HG03354 (cell line): ENCODE data around the gene TMEM150B.

Source experiments
- ATAC-seq: cut with Tn5 transposase; IDR thresholded peaks from one replicate; pipeline ENCODE4 v1.9.1; 2021; ENCODE audit warnings: mild to moderate bottlenecking; ENCODE audit not compliant: unreplicated experiment, poor library complexity, severe bottlenecking

TMEM150B gene, protein sequence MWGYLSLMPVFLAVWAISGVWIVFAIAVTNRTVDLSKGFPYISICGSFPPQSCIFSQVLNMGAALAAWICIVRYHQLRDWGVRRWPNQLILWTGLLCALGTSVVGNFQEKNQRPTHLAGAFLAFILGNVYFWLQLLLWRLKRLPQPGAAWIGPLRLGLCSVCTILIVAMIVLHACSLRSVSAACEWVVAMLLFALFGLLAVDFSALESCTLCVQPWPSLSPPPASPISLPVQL

GRCh38 chr19:55325172-55325571 lies at the start of gene TMEM150B:
TSS of gene TMEM150B (minus strand) at chr19:55325341. CDS start at chr19:55321036, 4,305 bp downstream.
- ATAC-seq = no peak

DNA sequence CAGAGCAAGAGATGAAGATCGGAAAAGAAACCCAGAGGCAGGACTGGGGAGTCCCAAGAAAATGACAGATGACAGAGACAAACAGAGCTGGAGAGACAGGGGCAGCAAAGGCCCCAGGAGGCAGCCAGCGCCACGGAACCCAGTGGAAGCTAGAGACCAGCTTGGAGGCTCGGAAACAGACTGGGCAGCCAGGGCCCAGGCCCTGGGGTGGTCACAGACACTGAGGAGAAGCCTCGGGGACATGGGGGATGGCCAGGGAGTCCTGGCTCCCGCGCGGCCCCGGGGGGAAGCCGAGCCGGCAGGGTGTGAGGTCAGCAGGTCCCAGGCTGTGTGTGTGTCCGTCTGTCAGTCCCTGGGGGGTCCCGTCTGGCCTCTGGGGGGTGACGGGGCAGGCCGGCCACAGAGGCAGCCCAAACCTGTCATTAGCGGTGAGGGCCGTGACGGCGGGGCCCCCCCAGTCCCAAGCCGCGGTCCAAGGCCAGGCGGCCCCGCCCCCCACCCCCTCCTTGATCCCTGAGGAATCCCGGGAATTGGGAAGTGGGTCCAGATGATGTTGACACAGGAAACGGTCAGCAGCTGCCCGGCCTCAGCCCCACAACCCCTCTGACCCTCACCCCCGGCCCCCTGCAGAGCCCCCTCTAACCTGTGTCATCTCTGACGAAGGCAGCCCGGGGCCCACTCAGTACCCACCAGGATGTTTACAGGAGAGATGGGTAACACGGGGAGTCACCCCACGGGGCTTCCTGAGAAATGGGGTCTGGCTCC lies 49.0 kb upstream of the TMEM150B start:
- ATAC-seq = no peak

GRCh38 chr19:55373306-55373992 lies 48.3 kb upstream of the TMEM150B start:
- ATAC-seq = no peak

GRCh38 chr19:55372316-55373081 lies 47.4 kb upstream of the TMEM150B start:
- no peak for ATAC-seq

DNA sequence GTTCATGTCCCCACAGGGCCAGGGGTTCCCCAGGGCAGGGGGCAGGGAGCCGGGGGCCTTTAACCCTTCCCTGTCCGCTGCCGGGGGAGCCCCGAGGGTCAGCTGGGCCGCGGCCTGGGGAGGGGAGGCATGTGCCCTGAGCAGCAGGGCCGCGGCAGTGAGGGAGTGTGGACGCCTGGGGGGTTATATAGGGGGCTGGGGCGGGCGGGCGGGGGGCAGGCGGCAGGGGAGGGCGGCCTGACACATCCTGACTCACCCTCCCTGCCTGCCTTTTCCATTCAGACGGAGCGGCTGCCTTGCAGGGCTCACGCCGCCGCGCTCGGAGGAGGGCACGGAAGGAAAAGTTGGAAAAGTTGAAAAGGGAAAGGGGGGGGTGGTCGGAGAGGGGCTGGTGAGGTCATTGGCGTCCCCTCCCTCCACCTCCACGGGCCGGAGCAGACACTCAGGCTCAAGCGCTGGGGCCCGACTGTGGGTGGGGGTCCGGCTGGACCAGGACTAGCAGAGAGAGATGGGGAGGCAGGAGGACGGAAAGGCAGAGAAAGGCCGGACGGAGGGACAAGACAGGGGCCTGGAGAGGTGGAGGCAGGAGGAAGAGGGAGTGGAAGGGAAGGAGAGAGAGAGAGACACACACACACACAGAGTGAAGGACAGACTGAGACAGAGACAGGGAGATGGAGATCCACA lies 45.3 kb upstream of the TMEM150B start, which contains the start of gene IL11:
IL11 (minus strand) TSS at position 159 of the 684 bp plus-strand sequence; CDS start at position 6, 153 bp downstream.
- no peak for ATAC-seq

DNA sequence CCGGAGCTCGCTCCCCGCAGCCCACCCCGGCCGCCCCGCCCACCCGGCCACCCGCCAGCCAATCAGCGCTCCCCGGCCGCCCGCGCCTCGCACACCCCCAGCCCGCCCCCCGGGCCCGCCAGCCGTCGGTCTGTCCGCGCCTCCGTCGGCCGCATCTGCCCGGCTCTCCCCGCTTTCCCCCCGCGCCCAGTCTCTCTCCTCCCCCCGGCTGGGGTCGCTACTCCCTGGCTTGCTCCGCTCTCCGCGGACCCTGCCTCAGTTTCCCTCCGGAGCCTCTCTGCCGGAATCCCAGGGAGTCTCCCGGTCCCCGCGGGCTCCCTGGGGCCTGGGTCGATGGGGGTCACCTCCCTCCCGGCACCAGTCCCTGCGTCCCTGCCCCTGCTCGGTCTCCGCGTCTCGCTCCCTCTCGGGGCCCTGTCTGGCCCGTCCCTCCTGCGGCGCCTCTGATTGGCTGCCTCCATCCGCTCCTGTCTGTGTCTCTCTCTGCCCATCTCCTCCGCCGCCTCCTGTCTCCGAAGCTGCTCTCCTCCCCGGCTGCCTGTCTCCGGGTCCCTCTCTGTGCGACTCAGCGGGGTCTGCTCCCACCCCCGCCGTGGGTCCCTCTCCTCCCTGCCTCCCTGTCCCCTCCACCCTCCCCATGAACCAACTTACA lies 44.6 kb upstream of the TMEM150B start:
- no peak for ATAC-seq

DNA sequence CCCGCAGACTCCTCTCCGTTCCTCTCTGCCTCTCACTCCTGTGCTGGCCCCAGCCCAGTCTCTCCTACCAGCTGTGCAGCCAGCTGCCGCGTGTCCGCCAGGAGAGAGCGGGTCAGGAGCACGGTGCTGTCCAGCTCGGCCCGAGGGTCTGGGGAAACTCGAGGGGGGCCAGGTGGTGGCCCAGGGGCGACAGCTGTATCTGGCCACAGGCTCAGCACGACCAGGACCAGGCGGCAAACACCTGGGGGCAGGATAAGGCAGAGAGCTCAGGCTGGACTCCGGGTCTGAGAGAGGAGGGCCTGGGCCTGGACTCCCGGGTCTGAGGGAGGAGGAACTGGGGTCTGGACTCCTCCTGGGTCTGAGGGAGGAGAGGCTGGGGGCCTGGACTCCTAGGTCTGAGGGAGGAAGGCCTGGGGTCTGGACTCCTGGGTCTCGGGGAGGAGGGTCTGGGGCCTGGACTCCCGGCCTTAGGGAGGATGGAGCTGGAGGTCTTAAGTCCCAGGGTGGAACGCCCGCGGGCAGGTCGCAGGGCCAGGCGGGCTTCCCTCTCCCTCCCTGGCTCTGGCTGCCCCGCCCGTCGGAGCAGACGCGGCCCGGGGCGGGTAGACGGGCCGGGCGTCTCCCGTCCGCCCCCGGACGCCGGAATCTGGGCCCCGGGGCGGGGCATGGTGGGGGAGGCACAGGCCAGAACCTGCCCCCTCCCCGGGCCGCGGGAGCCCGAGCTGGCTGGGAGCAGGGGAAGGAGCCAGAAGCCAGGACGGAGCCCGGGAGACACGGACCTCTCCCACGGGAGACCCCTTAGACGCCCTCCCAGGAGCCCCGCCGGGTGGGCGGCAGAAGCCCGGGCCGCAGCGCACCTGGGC lies 43.8 kb upstream of the TMEM150B start:
- no peak for ATAC-seq

- ATAC-seq = no peak
Observed at GRCh38 chr19:55368106-55368505, 43.0 kb upstream of the TMEM150B start.

- ATAC-seq = no peak
Observed at GRCh38 chr19:55366790-55367189, 41.6 kb upstream of the TMEM150B start.

- ATAC-seq = no peak
Observed at GRCh38 chr19:55365964-55366363, 40.8 kb upstream of the TMEM150B start.

DNA sequence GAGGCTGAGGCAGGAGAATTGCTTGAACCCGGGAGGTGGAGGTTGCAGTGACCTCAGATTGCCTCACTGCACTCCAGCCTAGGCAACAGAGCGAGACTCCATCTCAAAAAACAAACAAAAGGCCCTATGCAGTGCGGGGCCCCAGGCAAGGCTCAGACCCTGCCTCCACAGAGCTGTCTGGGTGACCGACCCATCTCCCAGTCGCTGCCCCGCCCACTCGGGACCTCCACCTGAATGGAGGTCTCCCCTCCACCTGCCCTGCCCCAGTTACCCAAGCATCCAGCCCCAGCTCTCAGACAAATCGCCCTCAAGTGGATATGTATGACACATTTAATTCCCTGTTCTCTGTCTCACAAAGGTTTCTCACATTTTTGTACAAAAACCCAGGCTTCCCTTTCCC lies 40.1 kb upstream of the TMEM150B start:
- no peak for ATAC-seq

- ATAC-seq = no peak
Observed at GRCh38 chr19:55362990-55363716, 38.0 kb upstream of the TMEM150B start, which contains the start of gene GARIN5B. TSS of gene GARIN5B (minus strand) at chr19:55363260. CDS start at chr19:55363066, 194 bp downstream.

DNA sequence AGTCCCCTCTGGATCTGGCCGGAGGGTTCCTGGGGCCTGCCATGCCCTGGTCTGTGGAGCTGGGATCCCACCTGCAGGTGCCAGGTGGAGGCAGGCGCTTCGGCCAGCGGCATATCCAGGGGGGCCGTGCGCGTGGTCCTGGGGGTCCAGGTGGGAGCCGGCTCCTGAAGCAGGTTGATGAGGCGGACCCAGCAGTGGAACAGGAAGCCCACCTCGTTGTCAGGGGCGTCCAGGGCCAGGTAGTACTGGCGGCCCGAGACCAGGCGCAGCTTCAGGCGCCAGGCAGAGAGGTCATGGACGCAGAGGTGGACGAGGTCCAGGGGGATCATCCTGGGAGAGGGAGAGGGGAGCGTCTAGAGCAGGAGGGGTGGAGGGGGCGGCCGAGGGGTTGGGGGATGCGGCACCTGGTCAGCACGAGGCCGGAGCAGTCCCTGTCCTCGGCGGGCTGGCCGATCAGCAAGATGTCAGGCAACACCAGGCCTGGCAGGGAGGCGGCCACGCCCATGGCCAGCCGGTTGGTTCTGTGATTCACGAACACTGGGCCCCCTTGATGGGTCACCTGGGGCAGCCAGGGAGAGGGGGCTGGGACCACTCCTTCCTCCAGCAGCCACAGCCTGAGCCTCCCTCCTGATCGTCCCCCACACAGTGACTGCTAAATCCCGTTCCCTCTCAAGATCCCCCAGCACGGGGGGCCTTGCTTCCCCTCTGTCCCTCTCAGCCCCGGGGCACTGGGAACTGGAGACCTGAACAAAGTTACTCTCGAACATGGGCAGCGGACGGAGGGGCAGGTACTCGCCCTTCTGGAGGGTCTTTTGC lies 37.2 kb upstream of the TMEM150B start:
- ATAC-seq = no peak

GRCh38 chr19:55360902-55361301 lies 35.8 kb upstream of the TMEM150B start:
- ATAC-seq = no peak

- ATAC-seq = no peak
Observed at GRCh38 chr19:55358943-55359908, 34.1 kb upstream of the TMEM150B start.
